K562 (cell line): ENCODE results near the gene ADNP. TPM values are rescaled to one million over a fixed set of nuclear protein-coding genes. Genes with fewer than 3 reads are reported as not detected.

Experiments used
- ATAC-seq: fragments of 200-7000 bp; cut with Tn5 transposase; 3 replicates; pipeline ENCODE4 v1.9.1; 2020; ENCODE audit warnings: moderate library complexity
- BruUV-seq: library from RNA; stranded (reverse); fragments of 400-500 nt; replicated peaks from 2 replicates; lab custom pipeline; 2021; lab: Mats Ljungman, UMichigan
- CTCF ChIA-PET: fragments of 300-600 bp; formaldehyde crosslinking; extraction: SDS; loops from one replicate; lab custom pipeline; 2021; ENCODE audit warnings: low intra/inter-chr PET ratio; lab: Yijun Ruan, JAX
- POLR2A ChIA-PET: fragments of 300-600, 350-650 bp; sonication (Branson Sonifier 250); formaldehyde crosslinking; extraction: SDS; loops from one replicate; lab custom pipeline; 2021; ENCODE audit warnings: antibody characterized with exemption, inconsistent platforms; lab: Yijun Ruan, JAX
- DNase-seq, 4 experiments: peaks; one replicate each; pipeline versions ENCODE4 v3.0.0 to v3.0.0-alpha.2; 2011 to 2018; ENCODE audit warnings: low spot score in 3 of 4, mixed read lengths in 3 of 4; ENCODE audit errors: extremely low read depth in 1 of 4
- FAIRE-seq: peaks from 2 replicates; lab custom pipeline; 2011; peaks lifted over from hg19 to GRCh38; lab: Jason Lieb, UNC
- H2AFZ ChIP-seq: 2 replicates; pipeline ENCODE4 v1.6.0; 2011; ENCODE audit warnings: low read depth, low read length, control low read depth, inconsistent platforms
- H3K27ac ChIP-seq: fragments of 200-600 bp; 3 replicates; pipeline ENCODE4 v1.8.0; 2011; ENCODE audit warnings: low read depth, mild to moderate bottlenecking, control low read depth, inconsistent platforms, low read length, moderate library complexity, mixed read lengths; ENCODE audit errors: extremely low read depth
- H3K27me3 ChIP-seq, 2 experiments: fragments of 300-600 bp in 1 of 2; 2 replicates in 1 of 2; 3 replicates in 1 of 2; pipeline versions ENCODE4 v1.6.0 to v1.8.0; 2011; ENCODE audit warnings: inconsistent platforms in 2 of 2, low read length in 2 of 2, mild to moderate bottlenecking in 1 of 2, mixed read lengths in 1 of 2, moderate library complexity in 1 of 2; ENCODE audit not compliant: control insufficient read depth in 2 of 2, insufficient read depth in 2 of 2
- H3K36me3 ChIP-seq: fragments of 300-600 bp; 3 replicates; pipeline ENCODE4 v1.8.0; 2011; ENCODE audit warnings: mild to moderate bottlenecking, low read length, inconsistent platforms; ENCODE audit not compliant: control insufficient read depth, insufficient read depth
- H3K4me1 ChIP-seq, 2 experiments: fragments of 200-600 bp in 1 of 2; replicated peaks in 1 of 2; 2 replicates in 1 of 2; 3 replicates in 1 of 2; pipeline versions ENCODE4 v1.5.1 to v1.8.0; 2011; ENCODE audit warnings: inconsistent platforms in 2 of 2, low read length in 2 of 2, mild to moderate bottlenecking in 1 of 2, mixed read lengths in 1 of 2, moderate library complexity in 1 of 2; ENCODE audit not compliant: control insufficient read depth in 2 of 2, insufficient read depth in 2 of 2
- H3K4me2 ChIP-seq: 2 replicates; pipeline ENCODE4 v1.6.1; 2011; ENCODE audit warnings: low read length, control low read depth, inconsistent platforms, mixed read lengths; ENCODE audit not compliant: insufficient read depth
- H3K4me3 ChIP-seq: fragments of 200-600 bp; sonication (generic), shearing (Covaris generic); 2 replicates; pipeline ENCODE4 v1.5.1; 2016; ENCODE audit warnings: control low read depth, inconsistent platforms
- H3K79me2 ChIP-seq: fragments of 200-600 bp; 3 replicates; pipeline ENCODE4 v1.8.0; 2011; ENCODE audit warnings: low read length, inconsistent platforms; ENCODE audit not compliant: control insufficient read depth, insufficient read depth
- H3K9ac ChIP-seq, 2 experiments: 2 replicates each; pipeline versions ENCODE4 v1.6.0 to v1.6.1; 2011; ENCODE audit warnings: low read depth in 2 of 2, low read length in 2 of 2, control low read depth in 1 of 2, inconsistent platforms in 1 of 2, mild to moderate bottlenecking in 1 of 2, mixed read lengths in 1 of 2; ENCODE audit not compliant: insufficient read depth in 1 of 2
- H3K9me1 ChIP-seq: one replicate; pipeline ENCODE4 v1.6.0; 2011; ENCODE audit warnings: inconsistent platforms, mild to moderate bottlenecking, low read length, moderate library complexity; ENCODE audit not compliant: control insufficient read depth, insufficient read depth
- H3K9me3 ChIP-seq: replicated peaks from 2 replicates; pipeline ENCODE4 v1.5.1; 2011; ENCODE audit warnings: low read depth, low read length, inconsistent platforms; ENCODE audit not compliant: control insufficient read depth, insufficient read depth
- H4K20me1 ChIP-seq: replicated peaks from 2 replicates; pipeline ENCODE4 v1.6.1; 2011; ENCODE audit warnings: low read length, inconsistent platforms, mixed read lengths; ENCODE audit not compliant: control insufficient read depth, insufficient read depth
- BRF1 ChIP-seq: IDR thresholded peaks from 3 replicates; pipeline ENCODE4 v1.6.1; 2011; ENCODE audit warnings: borderline replicate concordance, mild to moderate bottlenecking; ENCODE audit not compliant: insufficient read length; ENCODE audit errors: extremely low read depth
- JUNB ChIP-seq: fragments of 450-650 bp; formaldehyde crosslinking; conservative IDR thresholded peaks from 2 replicates; pipeline ENCODE4 v1.4.0; 2020; ENCODE audit warnings: mild to moderate bottlenecking
- L3MBTL2 ChIP-seq: fragments of 450-650 bp; IDR thresholded peaks from 2 replicates; pipeline ENCODE4 v1.6.1; 2016; ENCODE audit warnings: mild to moderate bottlenecking, moderate library complexity
- MAFK ChIP-seq: IDR thresholded peaks from 2 replicates; pipeline ENCODE4 v1.6.1; 2011; ENCODE audit warnings: low read length, improper control_type of control experiment
- NCOA4 ChIP-seq: fragments of 450-650 bp; IDR thresholded peaks from 2 replicates; pipeline ENCODE4 v1.6.1; 2018; ENCODE audit warnings: mild to moderate bottlenecking; ENCODE audit not compliant: partially characterized antibody
- ZNF316 ChIP-seq: fragments of 450-650 bp; IDR thresholded peaks from 2 replicates; pipeline ENCODE4 v1.6.1; 2016
- ZNF444 ChIP-seq: fragments of 250-450 bp; sonication (Bioruptor Pico); IDR thresholded peaks from 2 replicates; pipeline ENCODE4 v1.4.0; 2020; ENCODE audit warnings: mild to moderate bottlenecking, moderate library complexity
- WGBS: fragments of 100-300 bp; shearing (Covaris generic); methylation state at CpG from one replicate; pipeline ENCODE4 v1.1.6; 2016; ENCODE audit warnings: low coverage, mixed read lengths; ENCODE audit not compliant: insufficient coverage; ENCODE audit errors: missing lambda C conversion rate; 5-methylcytosine and 5-hydroxymethylcytosine counted together
- in situ Hi-C: fragments of 300-500 bp; cut with MboI; formaldehyde crosslinking; loops from 4 replicates; pipeline ENCODE4 v1.15.0; 2018; ENCODE audit warnings: inconsistent platforms, mixed read lengths
- intact Hi-C: fragments of 100-400 bp; cut with micrococcal nuclease; formaldehyde crosslinking; loops from 2 replicates; pipeline ENCODE4 v1.14.2; 2022
- polyA plus RNA-seq, 8 experiments: library from polyadenylated mRNA; depleted of rRNA in 4 of 8; stranded (reverse) in 5 of 8; unstranded in 3 of 8; fragments of >200 nt; fragmentation: Nextera tagmentation in 2 of 8; fragmentation: Illumina TruSeq in 1 of 8; extraction: Ambion mirVana in 2 of 8; extraction: Trizol in 1 of 8; gene quantifications; 2 replicates each; pipeline versions ENCODE4 v1.2.1 to v1.2.3, GENCODE V29; 2011 to 2014; ENCODE audit warnings: inconsistent platforms in 1 of 8, missing spikeins in 1 of 8
- total RNA-seq, 7 experiments: library from RNA; depleted of rRNA in 6 of 7; stranded (reverse); fragments of >200 nt in 6 of 7; fragmentation: Illumina TruSeq in 2 of 7; extraction: Trizol in 2 of 7; gene quantifications; 2 replicates each; pipeline versions ENCODE4 v1.2.1 to v1.2.3, GENCODE V29; 2011 to 2021; ENCODE audit warnings: low replicate concordance in 1 of 7
- TF ChIP-seq, protein P1 (sequence below): fragments of 450-650 bp; IDR thresholded peaks from 2 replicates; pipeline ENCODE4 v1.6.1; 2018; ENCODE audit not compliant: partially characterized antibody
- TF ChIP-seq, protein P2 (sequence below), 3 experiments: fragments of 200-800 bp in 1 of 3; fragments of 250-450 bp in 1 of 3; fragments of 450-650 bp in 1 of 3; sonication (Bioruptor Pico) in 1 of 3; sonication (Bioruptor generic) in 1 of 3; formaldehyde crosslinking in 1 of 3; IDR thresholded peaks; 2 replicates each; pipeline versions ENCODE4 v1.6.1 to v1.8.0; 2016 to 2022; ENCODE audit warnings: mild to moderate bottlenecking in 2 of 3, missing genetic modification characterization in 2 of 3, missing compliant biosample characterization in 1 of 3, moderate library complexity in 1 of 3
- TF ChIP-seq, protein P3 (sequence below): sonication (generic); formaldehyde crosslinking; IDR thresholded peaks from 2 replicates; pipeline ENCODE4 v1.8.1; 2023; ENCODE audit warnings: mild to moderate bottlenecking, missing genetic modification reagents

ADNP gene
- total and polyA plus RNA-seq, 9 of the 15 experiments (the other 6 are each of a cell fraction or from before 2014, with no cell fraction given) = 17.8 to 59.9 (median 25.3) TPM

DNA sequence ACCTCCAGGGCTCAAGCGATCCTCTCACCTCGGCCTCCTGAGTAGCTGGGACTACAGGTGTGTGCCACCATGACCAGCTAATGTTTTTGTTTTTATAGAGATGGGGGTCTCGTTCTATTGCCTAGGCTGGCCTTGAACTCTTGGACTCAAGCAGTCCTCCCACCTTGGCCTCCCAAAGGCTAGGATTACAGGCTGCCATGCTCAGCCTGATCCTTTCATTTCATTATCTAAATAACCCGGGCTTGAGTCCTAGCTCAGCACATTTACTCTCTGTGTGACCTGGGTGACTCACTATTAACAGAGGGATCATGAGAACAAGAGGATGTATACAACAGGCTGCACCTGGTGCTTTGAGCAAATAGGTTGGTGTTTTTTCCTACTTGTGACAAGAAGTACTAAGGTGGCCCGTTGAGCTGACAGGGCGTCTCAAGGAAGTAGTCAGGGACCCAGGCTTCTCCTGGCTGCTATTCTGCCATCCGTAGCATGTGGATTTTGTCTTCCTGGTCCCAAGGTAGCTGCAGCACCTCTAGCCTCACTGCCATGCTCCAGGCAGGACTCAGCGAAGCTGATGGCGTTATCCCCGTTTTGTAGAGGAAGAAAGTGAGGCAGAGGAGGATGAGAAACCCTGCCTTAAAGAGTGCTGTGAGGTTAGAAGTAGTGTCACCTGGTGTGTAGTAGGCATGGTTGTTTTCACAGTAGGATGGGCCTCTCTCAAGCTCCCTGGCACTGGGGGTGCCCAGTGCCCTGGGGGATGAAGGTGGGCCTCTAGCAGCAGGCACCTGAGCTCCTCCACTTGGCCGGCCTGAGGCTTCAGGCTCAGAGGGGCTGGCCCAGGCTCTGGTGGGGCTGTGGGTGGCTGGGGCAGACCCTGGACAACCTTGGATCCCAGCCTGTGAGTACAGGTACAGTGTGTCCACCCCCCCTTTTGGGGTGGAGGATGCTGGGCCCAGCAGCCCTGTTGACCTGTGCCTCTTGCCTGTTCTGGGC lies 62.4 kb downstream of the ADNP start:
- intact Hi-C loops = no loop called here
- POLR2A ChIA-PET = interaction anchor here (0.6 to 1.6 kb wide), 3 partner anchors 9 to 408 kb away, joined by 3 to 6 read pairs (median 3); no protein-coding TSS in a partner anchor
- no peak for TF ChIP-seq L3MBTL2
- TF ChIP-seq, protein P1, sequence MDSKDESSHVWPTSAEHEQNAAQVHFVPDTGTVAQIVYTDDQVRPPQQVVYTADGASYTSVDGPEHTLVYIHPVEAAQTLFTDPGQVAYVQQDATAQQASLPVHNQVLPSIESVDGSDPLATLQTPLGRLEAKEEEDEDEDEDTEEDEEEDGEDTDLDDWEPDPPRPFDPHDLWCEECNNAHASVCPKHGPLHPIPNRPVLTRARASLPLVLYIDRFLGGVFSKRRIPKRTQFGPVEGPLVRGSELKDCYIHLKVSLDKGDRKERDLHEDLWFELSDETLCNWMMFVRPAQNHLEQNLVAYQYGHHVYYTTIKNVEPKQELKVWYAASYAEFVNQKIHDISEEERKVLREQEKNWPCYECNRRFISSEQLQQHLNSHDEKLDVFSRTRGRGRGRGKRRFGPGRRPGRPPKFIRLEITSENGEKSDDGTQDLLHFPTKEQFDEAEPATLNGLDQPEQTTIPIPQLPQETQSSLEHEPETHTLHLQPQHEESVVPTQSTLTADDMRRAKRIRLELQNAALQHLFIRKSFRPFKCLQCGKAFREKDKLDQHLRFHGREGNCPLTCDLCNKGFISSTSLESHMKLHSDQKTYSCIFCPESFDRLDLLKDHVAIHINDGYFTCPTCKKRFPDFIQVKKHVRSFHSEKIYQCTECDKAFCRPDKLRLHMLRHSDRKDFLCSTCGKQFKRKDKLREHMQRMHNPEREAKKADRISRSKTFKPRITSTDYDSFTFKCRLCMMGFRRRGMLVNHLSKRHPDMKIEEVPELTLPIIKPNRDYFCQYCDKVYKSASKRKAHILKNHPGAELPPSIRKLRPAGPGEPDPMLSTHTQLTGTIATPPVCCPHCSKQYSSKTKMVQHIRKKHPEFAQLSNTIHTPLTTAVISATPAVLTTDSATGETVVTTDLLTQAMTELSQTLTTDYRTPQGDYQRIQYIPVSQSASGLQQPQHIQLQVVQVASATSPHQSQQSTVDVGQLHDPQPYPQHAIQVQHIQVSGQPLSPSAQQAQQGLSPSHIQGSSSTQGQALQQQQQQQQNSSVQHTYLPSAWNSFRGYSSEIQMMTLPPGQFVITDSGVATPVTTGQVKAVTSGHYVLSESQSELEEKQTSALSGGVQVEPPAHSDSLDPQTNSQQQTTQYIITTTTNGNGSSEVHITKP = peak; percentile 17
- TF ChIP-seq JUNB (CRISPR knock-in tag) = no peak
- TF ChIP-seq, protein P2, sequence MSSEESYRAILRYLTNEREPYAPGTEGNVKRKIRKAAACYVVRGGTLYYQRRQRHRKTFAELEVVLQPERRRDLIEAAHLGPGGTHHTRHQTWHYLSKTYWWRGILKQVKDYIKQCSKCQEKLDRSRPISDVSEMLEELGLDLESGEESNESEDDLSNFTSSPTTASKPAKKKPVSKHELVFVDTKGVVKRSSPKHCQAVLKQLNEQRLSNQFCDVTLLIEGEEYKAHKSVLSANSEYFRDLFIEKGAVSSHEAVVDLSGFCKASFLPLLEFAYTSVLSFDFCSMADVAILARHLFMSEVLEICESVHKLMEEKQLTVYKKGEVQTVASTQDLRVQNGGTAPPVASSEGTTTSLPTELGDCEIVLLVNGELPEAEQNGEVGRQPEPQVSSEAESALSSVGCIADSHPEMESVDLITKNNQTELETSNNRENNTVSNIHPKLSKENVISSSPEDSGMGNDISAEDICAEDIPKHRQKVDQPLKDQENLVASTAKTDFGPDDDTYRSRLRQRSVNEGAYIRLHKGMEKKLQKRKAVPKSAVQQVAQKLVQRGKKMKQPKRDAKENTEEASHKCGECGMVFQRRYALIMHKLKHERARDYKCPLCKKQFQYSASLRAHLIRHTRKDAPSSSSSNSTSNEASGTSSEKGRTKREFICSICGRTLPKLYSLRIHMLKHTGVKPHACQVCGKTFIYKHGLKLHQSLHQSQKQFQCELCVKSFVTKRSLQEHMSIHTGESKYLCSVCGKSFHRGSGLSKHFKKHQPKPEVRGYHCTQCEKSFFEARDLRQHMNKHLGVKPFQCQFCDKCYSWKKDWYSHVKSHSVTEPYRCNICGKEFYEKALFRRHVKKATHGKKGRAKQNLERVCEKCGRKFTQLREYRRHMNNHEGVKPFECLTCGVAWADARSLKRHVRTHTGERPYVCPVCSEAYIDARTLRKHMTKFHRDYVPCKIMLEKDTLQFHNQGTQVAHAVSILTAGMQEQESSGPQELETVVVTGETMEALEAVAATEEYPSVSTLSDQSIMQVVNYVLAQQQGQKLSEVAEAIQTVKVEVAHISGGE (CRISPR knock-in tag; IDR thresholded peaks at IDR 0.05) = 0 out of 6 replicates have a peak, but pooled peaks of 1 of the 3 experiments have one; percentile 23
- TF ChIP-seq ZNF444 (CRISPR knock-in tag) = no peak
- no peak for TF ChIP-seq BRF1
- TF ChIP-seq, protein P3, sequence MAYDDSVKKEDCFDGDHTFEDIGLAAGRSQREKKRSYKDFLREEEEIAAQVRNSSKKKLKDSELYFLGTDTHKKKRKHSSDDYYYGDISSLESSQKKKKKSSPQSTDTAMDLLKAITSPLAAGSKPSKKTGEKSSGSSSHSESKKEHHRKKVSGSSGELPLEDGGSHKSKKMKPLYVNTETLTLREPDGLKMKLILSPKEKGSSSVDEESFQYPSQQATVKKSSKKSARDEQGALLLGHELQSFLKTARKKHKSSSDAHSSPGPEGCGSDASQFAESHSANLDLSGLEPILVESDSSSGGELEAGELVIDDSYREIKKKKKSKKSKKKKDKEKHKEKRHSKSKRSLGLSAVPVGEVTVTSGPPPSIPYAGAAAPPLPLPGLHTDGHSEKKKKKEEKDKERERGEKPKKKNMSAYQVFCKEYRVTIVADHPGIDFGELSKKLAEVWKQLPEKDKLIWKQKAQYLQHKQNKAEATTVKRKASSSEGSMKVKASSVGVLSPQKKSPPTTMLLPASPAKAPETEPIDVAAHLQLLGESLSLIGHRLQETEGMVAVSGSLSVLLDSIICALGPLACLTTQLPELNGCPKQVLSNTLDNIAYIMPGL (CRISPR knock-in tag) = no peak
- TF ChIP-seq NCOA4 = no peak
- 0 out of 2 replicates have a peak, but pooled peaks have one; percentile 11 for TF ChIP-seq MAFK
- peak; percentile 19; the same call in 1 of the 2 replicates for TF ChIP-seq ZNF316

More for the DNA sequence above, 62.4 kb downstream of the ADNP start:
- H3K79me2 ChIP-seq = no peaks in the 10 kb centered on the region
- H3K9me3 ChIP-seq = no peaks in the 10 kb centered on the region
- no peak overlapping the region for H3K4me3 ChIP-seq
- H4K20me1 ChIP-seq = peaks cover 2% of the 10 kb centered on the region; the same call in 1 of the 2 replicates
- H3K27me3 ChIP-seq = peaks cover 0 to 4% of the 10 kb centered on the region in 2 experiments; a peak in 1 of 5 replicates
- H3K9me1 ChIP-seq = no peaks in the 10 kb centered on the region
- no peaks in the 10 kb centered on the region for H3K36me3 ChIP-seq
- H3K4me2 ChIP-seq = no peak overlapping the region
- BruUV-seq = no TSS peak
- ATAC-seq (no peak), FAIRE-seq (no peak), DNase-seq (no peak)
- CTCF ChIA-PET = no interaction called here
- H3K9ac ChIP-seq = no peak overlapping the region
- in situ Hi-C loops = no loop called here
- H3K27ac ChIP-seq = no peak overlapping the region
- 25% methylated on average over 11 of the region's 11 CpGs for WGBS
- no peak overlapping the region for H2AFZ ChIP-seq
- H3K4me1 ChIP-seq = peaks cover 0 to 21% of the 10 kb centered on the region in 2 experiments; a peak in 2 of 5 replicates
